AG09309 (cell line): ENCODE results near the gene CCDC170.

ENCODE experiments used
- DNase-seq: peaks from one replicate; pipeline ENCODE4 v3.0.0-alpha.2; 2010; ENCODE audit warnings: low read depth
- H3K4me3 ChIP-seq: 2 replicates; pipeline ENCODE4 v1.5.1; 2011; ENCODE audit warnings: mild to moderate bottlenecking, low read depth, low read length, moderate library complexity; ENCODE audit not compliant: control insufficient read depth
- TF ChIP-seq, protein P1 (sequence below): IDR thresholded peaks from 2 replicates; pipeline ENCODE4 v1.5.1; 2011; ENCODE audit warnings: mild to moderate bottlenecking, low read depth, low read length, inconsistent platforms; ENCODE audit not compliant: insufficient read depth, control insufficient read depth; ENCODE audit errors: missing control alignments

CCDC170 gene

DNA sequence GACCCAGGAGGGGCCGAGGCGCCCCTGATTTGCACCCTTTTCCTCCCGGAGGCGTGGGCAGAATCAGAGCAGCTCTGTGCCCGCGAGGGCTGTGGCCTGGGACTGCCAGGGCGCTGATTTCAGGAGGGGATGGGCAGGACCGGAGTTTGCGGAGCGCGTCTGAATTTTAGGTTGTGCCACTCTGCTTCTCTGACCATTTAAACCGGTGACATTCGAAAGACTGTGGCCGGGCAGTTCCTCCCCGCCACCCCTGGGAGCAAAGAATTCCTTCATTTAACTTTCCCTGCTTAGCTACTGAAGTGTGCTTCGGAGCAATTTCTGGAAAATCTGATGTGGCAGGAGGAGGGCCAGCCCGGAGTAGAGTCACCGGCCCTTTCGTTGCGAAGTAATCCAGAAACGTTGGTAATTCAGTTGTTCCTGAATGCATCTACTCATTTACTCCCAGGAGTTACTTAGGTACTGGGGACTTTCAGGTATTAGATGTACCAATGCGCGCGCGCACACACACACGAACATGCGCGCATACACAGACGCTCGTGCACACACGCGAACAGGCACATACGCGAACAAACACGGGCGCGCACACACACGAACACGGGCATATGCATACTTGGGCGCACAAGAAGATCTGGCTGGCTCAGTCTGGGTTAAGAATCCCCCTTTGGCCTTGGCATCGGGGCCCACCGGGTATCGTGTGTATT is 568 bp downstream of the CCDC170 start:
- TF ChIP-seq, protein P1, sequence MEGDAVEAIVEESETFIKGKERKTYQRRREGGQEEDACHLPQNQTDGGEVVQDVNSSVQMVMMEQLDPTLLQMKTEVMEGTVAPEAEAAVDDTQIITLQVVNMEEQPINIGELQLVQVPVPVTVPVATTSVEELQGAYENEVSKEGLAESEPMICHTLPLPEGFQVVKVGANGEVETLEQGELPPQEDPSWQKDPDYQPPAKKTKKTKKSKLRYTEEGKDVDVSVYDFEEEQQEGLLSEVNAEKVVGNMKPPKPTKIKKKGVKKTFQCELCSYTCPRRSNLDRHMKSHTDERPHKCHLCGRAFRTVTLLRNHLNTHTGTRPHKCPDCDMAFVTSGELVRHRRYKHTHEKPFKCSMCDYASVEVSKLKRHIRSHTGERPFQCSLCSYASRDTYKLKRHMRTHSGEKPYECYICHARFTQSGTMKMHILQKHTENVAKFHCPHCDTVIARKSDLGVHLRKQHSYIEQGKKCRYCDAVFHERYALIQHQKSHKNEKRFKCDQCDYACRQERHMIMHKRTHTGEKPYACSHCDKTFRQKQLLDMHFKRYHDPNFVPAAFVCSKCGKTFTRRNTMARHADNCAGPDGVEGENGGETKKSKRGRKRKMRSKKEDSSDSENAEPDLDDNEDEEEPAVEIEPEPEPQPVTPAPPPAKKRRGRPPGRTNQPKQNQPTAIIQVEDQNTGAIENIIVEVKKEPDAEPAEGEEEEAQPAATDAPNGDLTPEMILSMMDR = no peak
- H3K4me3 ChIP-seq = peak overlapping the region; percentile 65
- DNase-seq = no peak

DNA sequence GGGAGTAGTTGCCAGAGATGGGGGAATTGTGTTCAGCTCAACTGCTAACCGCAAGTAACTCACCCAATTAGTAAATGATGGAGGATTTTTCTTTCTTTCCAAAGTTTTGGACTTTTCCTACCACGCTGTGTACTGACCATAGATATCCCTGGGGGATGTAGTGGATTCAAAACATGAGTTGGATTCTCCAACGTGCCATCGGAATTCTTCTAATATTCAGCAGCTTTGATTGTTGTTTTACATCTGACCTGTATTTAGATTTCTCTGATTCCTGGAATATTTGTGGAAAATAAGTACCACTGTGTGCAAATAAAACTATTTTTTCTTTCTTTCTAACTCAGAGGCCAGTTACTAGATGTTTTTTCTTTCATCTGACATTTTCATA is 1.1 kb downstream of the CCDC170 start:
- H3K4me3 ChIP-seq = peak overlapping the region; percentile 65
- no peak for DNase-seq
- TF ChIP-seq, protein P1 = no peak

DNA sequence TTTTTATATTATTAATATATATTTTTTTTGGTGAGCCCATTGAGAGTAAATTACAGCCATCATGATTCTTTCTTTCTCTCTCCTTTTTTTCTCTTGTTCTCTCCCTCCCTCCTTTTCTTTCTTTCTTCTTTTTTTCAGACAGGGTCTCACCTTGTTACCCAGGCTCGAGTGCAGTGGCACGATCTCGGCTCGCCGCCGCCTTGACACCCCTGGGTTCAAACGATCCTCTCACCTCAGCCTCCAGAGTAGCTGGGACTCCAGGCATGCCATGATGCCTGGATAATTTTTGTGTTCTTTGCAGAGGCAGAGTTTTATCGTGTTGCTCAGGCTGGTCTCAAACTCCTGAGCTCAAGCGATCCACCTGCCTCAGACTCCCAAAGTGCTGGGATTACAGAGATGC is 1.6 kb downstream of the CCDC170 start:
- TF ChIP-seq, protein P1 = no peak
- no peak for DNase-seq
- no peak overlapping the region for H3K4me3 ChIP-seq

DNA sequence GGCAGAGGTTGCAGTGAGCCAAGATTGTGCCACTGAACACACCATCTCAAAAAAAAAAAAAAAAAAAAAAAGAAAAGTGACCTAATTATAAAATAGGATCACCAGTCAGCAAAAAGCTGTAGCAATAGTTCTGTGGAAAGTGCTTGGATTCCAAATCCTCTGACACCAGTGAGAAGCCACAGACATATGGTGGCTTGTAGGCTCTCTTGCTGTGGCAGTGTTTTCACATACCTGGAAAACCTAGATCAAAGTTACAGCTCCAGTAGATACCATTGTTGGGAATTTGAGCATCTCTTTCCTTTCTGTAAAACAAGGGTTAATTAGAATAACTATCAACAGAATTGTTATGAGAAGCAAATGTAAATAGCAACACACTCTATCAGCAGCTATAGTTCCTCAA is 4.1 kb downstream of the CCDC170 start:
- TF ChIP-seq, protein P1 = no peak
- H3K4me3 ChIP-seq = no peak overlapping the region
- no peak for DNase-seq

DNA sequence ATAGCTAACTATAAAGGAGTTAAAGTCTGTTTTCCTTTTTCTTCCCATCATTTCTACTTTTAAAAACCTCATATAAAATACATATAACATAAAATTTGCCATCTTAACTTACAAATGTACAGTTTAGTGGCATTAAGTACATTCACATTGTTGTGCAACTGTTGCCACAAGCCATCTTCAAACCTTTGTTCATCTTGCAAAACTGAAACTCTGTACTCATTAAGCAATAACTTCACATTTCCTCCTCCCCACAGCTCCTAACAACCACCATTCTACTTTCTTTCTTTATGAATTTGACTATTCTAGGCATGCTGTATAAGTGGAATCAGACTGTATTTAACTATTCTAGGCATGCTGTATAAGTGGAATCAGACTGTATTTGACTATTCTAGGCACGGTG is 4.5 kb downstream of the CCDC170 start:
- no peak for DNase-seq
- no peak overlapping the region for H3K4me3 ChIP-seq
- TF ChIP-seq, protein P1 = no peak

DNA sequence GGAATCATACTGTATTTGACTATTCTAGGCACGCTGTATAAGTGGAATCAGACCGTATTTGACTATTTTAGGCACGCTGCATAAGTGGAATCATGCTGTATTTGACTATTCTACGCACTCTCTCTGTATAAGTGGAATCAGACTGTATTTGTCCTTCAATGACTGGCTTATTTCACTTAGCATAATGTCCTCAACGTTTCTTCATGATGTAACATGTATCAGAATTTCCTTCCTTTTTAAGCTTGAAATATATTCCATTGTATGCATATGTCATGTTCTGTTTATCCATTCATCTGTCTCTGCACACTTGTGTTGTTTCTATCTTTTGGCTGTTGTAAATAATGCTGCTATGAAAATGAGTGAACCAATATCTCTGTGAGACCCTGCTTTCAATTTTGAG is 5.7 kb downstream of the CCDC170 start:
- H3K4me3 ChIP-seq = no peak overlapping the region
- TF ChIP-seq, protein P1 = no peak
- no peak for DNase-seq
